Mesothelial cell of epicardium (in vitro differentiated cells): Measurements from ENCODE around the gene CUX1. TPM values are rescaled to one million over a fixed set of nuclear protein-coding genes. Genes with fewer than 3 reads are reported as not detected.
"Not testable (repeated sequence)": the region's sequence is repeated elsewhere in the genome, so short reads cannot be mapped to it uniquely, and the experiment has no call there.

ENCODE experiments used
- DNase-seq, 2 experiments: peaks; one replicate each; pipeline ENCODE4 v3.0.0; 2021; ENCODE audit warnings: low spot score in 2 of 2; ENCODE audit not compliant: unreplicated experiment in 2 of 2
- H3K27ac Mint-ChIP-seq: 2 replicates; pipeline ENCODE4 v1.8.0; 2021; ENCODE audit warnings: mixed read lengths
- H3K27me3 Mint-ChIP-seq: 2 replicates; pipeline ENCODE4 v1.8.0; 2021; ENCODE audit warnings: low read depth, mixed read lengths
- H3K36me3 Mint-ChIP-seq: 2 replicates; pipeline ENCODE4 v1.8.0; 2021; ENCODE audit warnings: mixed read lengths
- H3K4me1 Mint-ChIP-seq: 2 replicates; pipeline ENCODE4 v1.8.0; 2021; ENCODE audit warnings: mixed read lengths
- H3K4me3 Mint-ChIP-seq: 2 replicates; pipeline ENCODE4 v1.8.0; 2021; ENCODE audit warnings: mild to moderate bottlenecking, moderate library complexity, mixed read lengths
- H3K9me3 Mint-ChIP-seq: 2 replicates; pipeline ENCODE4 v1.8.0; 2021; ENCODE audit warnings: mixed read lengths
- total RNA-seq: library from RNA; stranded (reverse); gene quantifications from 3 replicates; pipeline ENCODE4 v1.2.1, GENCODE V29; 2021
- TF ChIP-seq, protein P1 (sequence below): fragments of 200-600 bp; sonication (generic); IDR thresholded peaks from one replicate; pipeline ENCODE4 v1.5.0; 2021; ENCODE audit warnings: antibody characterized with exemption; ENCODE audit not compliant: unreplicated experiment

Gene CUX1
- total RNA-seq, 1 donor from 2014 or later = 158 TPM

DNA sequence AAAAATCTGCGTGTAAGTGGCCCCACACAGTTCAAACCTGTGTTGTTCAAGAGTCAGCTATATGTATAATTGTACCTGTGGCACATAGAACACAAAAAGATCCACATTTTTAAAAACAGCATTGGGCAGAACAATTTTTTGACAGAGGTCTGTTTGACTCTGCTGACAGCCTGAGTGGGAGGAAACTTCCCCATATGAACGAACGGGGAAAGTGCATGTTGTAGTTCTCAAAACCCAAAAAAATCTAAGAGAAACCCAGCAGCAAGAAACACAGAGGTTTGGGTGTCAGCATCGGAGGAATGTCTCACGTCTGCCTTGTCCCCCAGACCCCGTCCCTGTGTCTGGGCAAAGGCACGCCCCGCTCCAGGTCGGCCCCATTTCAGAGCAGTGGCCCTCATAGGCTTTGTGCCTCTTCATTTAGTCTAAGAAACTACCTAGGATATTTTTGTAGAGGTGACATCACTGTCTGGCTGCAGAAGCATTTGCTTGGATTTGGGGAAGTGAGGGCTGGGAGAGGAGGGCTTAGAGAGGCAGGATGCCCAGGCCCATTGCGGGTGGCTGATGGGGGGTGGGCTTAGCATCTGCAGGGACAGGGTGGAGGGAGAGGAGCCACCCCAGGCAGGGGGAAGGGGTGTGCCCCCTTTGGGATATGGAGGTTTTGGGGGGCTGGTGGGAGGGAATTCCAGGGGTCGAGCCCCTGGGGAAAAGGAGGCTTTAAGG lies 11.0 kb downstream of the CUX1 start:
- DNase-seq = no peak
- peaks cover 34% of the 10 kb centered on the region for H3K4me1 Mint-ChIP-seq
- no peak overlapping the region for H3K4me3 Mint-ChIP-seq
- no peak overlapping the region for H3K27ac Mint-ChIP-seq
- peaks cover 14% of the 10 kb centered on the region for H3K36me3 Mint-ChIP-seq
- H3K9me3 Mint-ChIP-seq = no peaks in the 10 kb centered on the region
- TF ChIP-seq, protein P1, sequence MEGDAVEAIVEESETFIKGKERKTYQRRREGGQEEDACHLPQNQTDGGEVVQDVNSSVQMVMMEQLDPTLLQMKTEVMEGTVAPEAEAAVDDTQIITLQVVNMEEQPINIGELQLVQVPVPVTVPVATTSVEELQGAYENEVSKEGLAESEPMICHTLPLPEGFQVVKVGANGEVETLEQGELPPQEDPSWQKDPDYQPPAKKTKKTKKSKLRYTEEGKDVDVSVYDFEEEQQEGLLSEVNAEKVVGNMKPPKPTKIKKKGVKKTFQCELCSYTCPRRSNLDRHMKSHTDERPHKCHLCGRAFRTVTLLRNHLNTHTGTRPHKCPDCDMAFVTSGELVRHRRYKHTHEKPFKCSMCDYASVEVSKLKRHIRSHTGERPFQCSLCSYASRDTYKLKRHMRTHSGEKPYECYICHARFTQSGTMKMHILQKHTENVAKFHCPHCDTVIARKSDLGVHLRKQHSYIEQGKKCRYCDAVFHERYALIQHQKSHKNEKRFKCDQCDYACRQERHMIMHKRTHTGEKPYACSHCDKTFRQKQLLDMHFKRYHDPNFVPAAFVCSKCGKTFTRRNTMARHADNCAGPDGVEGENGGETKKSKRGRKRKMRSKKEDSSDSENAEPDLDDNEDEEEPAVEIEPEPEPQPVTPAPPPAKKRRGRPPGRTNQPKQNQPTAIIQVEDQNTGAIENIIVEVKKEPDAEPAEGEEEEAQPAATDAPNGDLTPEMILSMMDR = no peak
- H3K27me3 Mint-ChIP-seq = no peaks in the 10 kb centered on the region

DNA sequence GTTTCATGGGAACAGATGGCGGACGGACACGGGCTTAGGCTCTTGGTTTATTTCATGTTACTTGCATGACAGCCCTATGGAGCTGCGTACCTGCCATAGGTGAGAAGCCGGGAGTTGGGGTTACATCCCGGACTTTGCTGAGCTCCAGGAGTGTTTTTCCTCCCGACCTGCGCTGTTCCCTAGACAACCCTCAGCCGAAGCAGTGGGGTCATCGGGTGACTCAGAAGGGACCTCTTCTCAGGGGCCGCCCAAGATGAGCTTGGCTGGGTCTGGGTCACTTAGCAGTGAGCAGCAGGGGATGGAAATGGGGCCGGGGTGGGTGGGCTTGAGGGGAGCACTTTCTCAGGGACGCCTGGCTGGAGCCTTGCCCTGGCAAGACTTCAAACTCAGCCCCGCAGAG lies 11.9 kb downstream of the CUX1 start:
- H3K27ac Mint-ChIP-seq = no peak overlapping the region
- H3K4me3 Mint-ChIP-seq = no peak overlapping the region
- peaks cover 29% of the 10 kb centered on the region for H3K4me1 Mint-ChIP-seq
- no peak for DNase-seq
- no peaks in the 10 kb centered on the region for H3K27me3 Mint-ChIP-seq
- H3K9me3 Mint-ChIP-seq = no peaks in the 10 kb centered on the region
- H3K36me3 Mint-ChIP-seq = peaks cover 14% of the 10 kb centered on the region
- TF ChIP-seq, protein P1 = no peak

DNA sequence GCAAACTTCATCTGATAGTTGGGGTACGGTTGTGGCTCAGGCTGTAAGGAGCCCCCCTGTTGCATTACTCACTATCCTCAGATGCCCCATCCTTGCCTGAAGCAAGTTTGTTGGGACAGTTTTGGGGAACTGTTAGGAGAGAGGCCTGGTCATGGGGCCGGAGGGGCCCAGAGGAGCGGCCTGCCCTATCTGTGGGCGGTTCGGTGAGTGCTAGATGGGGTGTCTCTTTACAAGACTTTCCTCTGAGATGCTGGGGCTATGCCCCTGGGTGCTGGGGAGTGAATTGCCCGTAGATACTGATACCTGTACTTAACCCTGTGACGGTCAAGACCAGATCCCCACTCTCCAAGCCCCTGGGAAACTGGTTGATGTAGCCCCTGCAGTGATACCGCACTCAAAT lies 12.4 kb downstream of the CUX1 start:
- TF ChIP-seq, protein P1 = no peak
- H3K4me1 Mint-ChIP-seq = peaks cover 25% of the 10 kb centered on the region
- H3K27ac Mint-ChIP-seq = no peak overlapping the region
- no peak overlapping the region for H3K4me3 Mint-ChIP-seq
- H3K27me3 Mint-ChIP-seq = no peaks in the 10 kb centered on the region
- H3K9me3 Mint-ChIP-seq = no peaks in the 10 kb centered on the region
- DNase-seq = no peak
- H3K36me3 Mint-ChIP-seq = peaks cover 14% of the 10 kb centered on the region

DNA sequence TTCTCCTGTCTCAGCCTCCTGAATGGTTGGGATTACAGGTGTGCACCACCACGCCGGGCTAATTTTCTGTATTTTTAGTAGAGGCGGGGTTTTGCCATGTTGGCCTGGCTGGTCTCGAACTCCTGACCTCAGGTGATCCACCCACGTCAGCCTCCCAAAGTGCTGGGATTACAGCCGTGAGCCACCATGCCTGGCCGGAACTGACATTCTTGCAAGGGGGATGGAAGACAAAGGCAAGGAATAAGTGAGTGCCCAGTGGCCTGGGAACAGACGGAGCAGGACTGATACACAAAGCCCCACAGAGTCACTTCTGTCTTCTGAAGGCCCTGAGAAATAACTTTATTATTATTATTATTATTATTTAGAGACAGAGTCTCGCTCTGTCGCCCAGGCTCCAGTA lies 14.0 kb downstream of the CUX1 start:
- H3K27ac Mint-ChIP-seq, DNase-seq, H3K27me3 Mint-ChIP-seq, H3K4me3 Mint-ChIP-seq, H3K9me3 Mint-ChIP-seq: not testable (repeated sequence)
- Mint-ChIP-seq H3K36me3 (peaks cover 18% of the 10 kb centered on the region), H3K4me1 (peaks cover 11% of the 10 kb centered on the region)

DNA sequence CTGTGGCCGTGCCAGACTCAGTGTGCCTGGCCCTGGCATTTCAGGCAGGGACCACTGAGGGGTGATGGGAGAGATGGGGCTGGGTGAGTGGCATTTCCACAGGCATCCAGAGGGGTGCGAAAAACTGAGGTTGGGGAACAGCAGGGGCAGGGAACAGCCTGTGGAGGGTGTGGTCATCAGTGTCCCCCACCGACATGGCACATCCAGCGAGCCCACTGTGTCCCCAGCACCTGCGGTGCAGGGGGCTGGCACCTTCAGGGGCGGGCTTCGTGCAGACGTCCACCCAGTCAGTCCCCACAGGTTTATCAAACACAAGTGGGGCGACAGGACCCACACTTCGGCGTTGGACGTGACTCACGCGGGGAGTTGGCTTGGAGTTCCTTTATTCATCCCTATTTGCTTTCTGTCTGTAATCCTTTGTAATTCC lies 14.8 kb downstream of the CUX1 start:
- TF ChIP-seq, protein P1 = no peak
- Mint-ChIP-seq H3K27ac (no peak overlapping the region), H3K27me3 (no peaks in the 10 kb centered on the region), H3K4me1 (peaks cover 7% of the 10 kb centered on the region), H3K36me3 (peaks cover 18% of the 10 kb centered on the region), H3K9me3 (peaks cover 4% of the 10 kb centered on the region), H3K4me3 (no peak overlapping the region)
- no peak for DNase-seq

DNA sequence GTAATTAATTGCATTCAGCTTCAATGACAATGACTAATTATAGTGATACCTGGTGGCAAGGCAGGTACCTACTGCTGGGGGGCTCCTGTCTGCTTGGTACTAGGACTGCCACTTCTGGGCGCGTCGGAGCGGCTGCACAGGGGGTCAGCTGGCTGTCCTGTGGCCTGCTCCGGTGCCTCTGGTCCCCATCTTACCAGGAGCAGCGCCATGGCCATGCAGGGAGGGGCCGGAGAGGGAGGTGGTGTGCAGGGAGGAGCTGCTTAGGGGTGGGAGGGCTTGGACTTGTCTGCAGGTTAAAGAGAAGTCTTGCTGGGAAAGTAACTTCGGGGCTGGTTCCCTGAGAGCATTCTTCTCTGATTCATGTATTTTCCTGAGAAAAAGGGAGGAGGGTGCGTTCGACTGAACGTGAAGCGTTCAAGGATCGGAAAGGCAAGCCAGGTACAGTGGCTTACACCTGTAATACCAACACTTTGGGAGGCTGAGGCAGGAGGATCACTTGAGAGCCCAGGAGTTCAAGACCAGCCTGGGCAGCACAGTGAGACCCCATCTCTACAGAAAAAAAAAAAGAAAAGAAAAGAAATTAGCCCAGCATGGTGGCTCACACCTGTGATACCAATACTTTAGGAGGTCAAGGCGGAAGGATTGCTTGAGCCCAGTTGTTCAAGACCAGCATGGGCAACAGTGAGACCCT lies 15.4 kb downstream of the CUX1 start:
- no peak for DNase-seq
- Mint-ChIP-seq H3K27me3 (no peaks in the 10 kb centered on the region), H3K9me3 (peaks cover 4% of the 10 kb centered on the region), H3K4me3 (no peak overlapping the region), H3K27ac (no peak overlapping the region), H3K4me1 (peaks cover 4% of the 10 kb centered on the region), H3K36me3 (peaks cover 16% of the 10 kb centered on the region)
- TF ChIP-seq, protein P1 = no peak
